ENCODE measurements around the gene SRP54.

DNA sequence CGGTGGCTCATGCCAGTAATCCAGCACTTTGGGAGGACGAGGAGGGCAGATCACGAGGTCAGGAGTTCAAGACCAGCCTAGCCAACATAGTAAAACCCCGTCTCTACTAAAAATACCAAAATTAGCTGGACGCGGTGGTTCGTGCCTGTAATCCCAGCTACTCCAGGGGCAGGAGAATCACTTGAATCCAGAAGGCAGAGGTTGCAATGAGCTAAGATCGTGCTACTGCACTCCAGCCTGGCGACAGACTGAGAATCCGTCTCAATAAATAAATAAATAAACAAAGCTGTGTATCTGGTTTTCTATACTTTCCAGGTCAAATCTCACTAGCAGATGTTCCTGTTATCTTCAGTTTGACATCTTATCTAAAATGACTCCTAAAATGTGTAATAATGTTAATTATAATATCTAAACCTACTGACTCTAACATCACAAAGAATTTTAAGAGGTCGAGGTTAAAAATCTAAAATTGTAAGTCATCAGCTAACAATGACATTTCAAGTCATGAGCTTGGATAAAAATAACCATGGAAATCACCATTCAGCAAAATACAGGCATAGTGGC, 2.4 kb upstream of the SRP54 start:
- TF ChIP-seq, protein P1, sequence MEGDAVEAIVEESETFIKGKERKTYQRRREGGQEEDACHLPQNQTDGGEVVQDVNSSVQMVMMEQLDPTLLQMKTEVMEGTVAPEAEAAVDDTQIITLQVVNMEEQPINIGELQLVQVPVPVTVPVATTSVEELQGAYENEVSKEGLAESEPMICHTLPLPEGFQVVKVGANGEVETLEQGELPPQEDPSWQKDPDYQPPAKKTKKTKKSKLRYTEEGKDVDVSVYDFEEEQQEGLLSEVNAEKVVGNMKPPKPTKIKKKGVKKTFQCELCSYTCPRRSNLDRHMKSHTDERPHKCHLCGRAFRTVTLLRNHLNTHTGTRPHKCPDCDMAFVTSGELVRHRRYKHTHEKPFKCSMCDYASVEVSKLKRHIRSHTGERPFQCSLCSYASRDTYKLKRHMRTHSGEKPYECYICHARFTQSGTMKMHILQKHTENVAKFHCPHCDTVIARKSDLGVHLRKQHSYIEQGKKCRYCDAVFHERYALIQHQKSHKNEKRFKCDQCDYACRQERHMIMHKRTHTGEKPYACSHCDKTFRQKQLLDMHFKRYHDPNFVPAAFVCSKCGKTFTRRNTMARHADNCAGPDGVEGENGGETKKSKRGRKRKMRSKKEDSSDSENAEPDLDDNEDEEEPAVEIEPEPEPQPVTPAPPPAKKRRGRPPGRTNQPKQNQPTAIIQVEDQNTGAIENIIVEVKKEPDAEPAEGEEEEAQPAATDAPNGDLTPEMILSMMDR (IDR thresholded peaks at IDR 0.05) = no peak
- TF ChIP-seq POLR2A (IDR thresholded peaks at IDR 0.05) = no peak
